Measurements from ENCODE around the gene JAM2. TPM values are rescaled to one million over a fixed set of nuclear protein-coding genes. Genes with fewer than 3 reads are reported as not detected.

Gene JAM2
- total RNA-seq, 1 experiment from 2014 or later, result 2.6 TPM

DNA sequence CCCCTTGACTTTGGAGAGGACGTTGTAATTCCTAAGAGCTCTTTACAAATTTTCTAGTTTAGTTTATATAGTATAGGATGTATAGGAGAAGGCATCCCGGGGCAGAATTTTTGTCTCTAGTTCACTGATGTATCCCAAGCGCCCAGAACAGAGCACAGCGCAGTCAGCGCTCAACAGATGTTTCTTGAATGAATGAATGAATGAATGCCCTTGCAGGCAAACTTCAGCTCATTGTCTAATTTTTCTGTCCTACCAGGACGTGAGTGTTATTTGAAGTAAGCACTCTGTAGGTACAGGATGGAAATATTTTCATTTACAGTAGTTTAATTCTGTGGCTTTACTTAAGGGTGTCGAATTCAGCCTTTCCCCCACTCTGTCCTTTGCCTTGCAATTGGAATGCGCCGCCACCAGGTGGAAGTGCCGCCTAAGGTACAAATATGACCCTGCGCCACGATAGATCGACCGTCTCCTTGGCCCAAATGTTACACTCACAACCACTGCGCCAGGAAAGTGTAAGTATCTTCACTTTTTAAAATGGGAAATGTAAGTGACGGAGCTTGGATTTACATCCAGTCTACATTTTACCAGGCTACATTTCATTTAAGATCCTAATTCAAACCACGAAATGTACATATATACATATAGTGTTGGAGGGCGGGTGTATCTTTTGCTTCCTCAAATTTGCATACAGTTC is 30.9 kb upstream of the JAM2 start:
- H3K14ac ChIP-seq (ENCODE audit: insufficient read depth, low read length), result no peak overlapping the region
- H3K4me1 Mint-ChIP-seq, result peaks cover 11% of the 10 kb centered on the region in 2 experiments
- peaks cover 5% of the 10 kb centered on the region for H3K27me3 Mint-ChIP-seq (ENCODE audit: low read depth)
- H3K27ac ChIP-seq (ENCODE audit: insufficient read length, low read depth, low read length), result no peak overlapping the region
- no peak overlapping the region for H4K5ac ChIP-seq (ENCODE audit: insufficient read length, low read depth, low read length)
- no peak overlapping the region for H2BK5ac ChIP-seq (ENCODE audit: insufficient read length, low read length)
- no peak overlapping the region for H3K18ac ChIP-seq (ENCODE audit: insufficient read length, low read depth, low read length)
- DNase-seq, result peak; percentile 74
- no peak overlapping the region for H4K8ac ChIP-seq (replicated peaks; ENCODE audit: insufficient read length, low read depth, low read length)
- H3K4me2 ChIP-seq (ENCODE audit: insufficient read depth, insufficient read length, low read length), result peak overlapping the region; percentile 68
- H2BK20ac ChIP-seq (ENCODE audit: low read depth, low read length, poor library complexity, severe bottlenecking), result no peak overlapping the region
- peaks cover 10% of the 10 kb centered on the region for H3K23me2 ChIP-seq (ENCODE audit: insufficient read length, low read depth, low read length, poor library complexity, severe bottlenecking)
- H3K27ac Mint-ChIP-seq, result no peak overlapping the region
- H3K4me1 ChIP-seq (ENCODE audit: insufficient read depth, low read length), result no peaks in the 10 kb centered on the region
- H2AK5ac ChIP-seq (ENCODE audit: insufficient read length, low read length), result no peak overlapping the region
- H3K4me3 Mint-ChIP-seq, result peak overlapping the region; percentile 100
- peak overlapping the region; percentile 98 for H2AFZ ChIP-seq (ENCODE audit: low read length)
- H4K91ac ChIP-seq (ENCODE audit: insufficient read length, low read depth, low read length), result no peak overlapping the region
- no peaks in the 10 kb centered on the region for H3K79me1 ChIP-seq (ENCODE audit: insufficient read depth, low read depth, low read length, poor library complexity, severe bottlenecking)
- no peaks in the 10 kb centered on the region; the same call in 1 of the 2 replicates for H3K79me2 ChIP-seq (ENCODE audit: insufficient read depth, low read length)
- no peak overlapping the region for H3K4ac ChIP-seq (ENCODE audit: low read depth, low read length)
- no peaks in the 10 kb centered on the region for H4K20me1 ChIP-seq (ENCODE audit: control insufficient read depth, insufficient read depth, insufficient read length)
- H3K9me3 ChIP-seq (ENCODE audit: control insufficient read depth, low read depth, low read length), result no peaks in the 10 kb centered on the region
- no peak overlapping the region for H3K23ac ChIP-seq (ENCODE audit: insufficient read length, low read depth, low read length)
- H3K9ac ChIP-seq (ENCODE audit: extremely low read depth, insufficient read length, low read length), result no peak overlapping the region
- no peak overlapping the region for H3K56ac ChIP-seq (ENCODE audit: insufficient read length, low read depth, low read length)
- H2BK15ac ChIP-seq (ENCODE audit: low read depth, low read length), result no peak overlapping the region
- no peaks in the 10 kb centered on the region for H3K9me3 Mint-ChIP-seq
- H3K27me3 ChIP-seq (ENCODE audit: insufficient read depth, low read length), result no peaks in the 10 kb centered on the region
- no CpG with 5 or more reads among the region's 18 CpGs for WGBS (ENCODE audit: extremely low coverage, insufficient read length, low lambda C conversion rate)
- TF ChIP-seq, protein P1, sequence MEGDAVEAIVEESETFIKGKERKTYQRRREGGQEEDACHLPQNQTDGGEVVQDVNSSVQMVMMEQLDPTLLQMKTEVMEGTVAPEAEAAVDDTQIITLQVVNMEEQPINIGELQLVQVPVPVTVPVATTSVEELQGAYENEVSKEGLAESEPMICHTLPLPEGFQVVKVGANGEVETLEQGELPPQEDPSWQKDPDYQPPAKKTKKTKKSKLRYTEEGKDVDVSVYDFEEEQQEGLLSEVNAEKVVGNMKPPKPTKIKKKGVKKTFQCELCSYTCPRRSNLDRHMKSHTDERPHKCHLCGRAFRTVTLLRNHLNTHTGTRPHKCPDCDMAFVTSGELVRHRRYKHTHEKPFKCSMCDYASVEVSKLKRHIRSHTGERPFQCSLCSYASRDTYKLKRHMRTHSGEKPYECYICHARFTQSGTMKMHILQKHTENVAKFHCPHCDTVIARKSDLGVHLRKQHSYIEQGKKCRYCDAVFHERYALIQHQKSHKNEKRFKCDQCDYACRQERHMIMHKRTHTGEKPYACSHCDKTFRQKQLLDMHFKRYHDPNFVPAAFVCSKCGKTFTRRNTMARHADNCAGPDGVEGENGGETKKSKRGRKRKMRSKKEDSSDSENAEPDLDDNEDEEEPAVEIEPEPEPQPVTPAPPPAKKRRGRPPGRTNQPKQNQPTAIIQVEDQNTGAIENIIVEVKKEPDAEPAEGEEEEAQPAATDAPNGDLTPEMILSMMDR (conservative IDR thresholded peaks at IDR 0.05), result peak; percentile 93
- no peak overlapping the region for H2BK120ac ChIP-seq (ENCODE audit: low read depth, low read length, poor library complexity, severe bottlenecking)
- no peak overlapping the region for H3T11ph ChIP-seq (ENCODE audit: low read length)
- H3K36me3 Mint-ChIP-seq (ENCODE audit: insufficient read depth in 1 of 3, low read depth in 3 of 3), result peaks cover 5 to 25% (median 19%) of the 10 kb centered on the region in 3 experiments; a peak in 6 of 7 replicates
- H2BK12ac ChIP-seq (ENCODE audit: insufficient read length, low read depth, low read length), result no peak overlapping the region
